ENCODE results near the gene CBX2. TPM values are rescaled to one million over a fixed set of nuclear protein-coding genes. Genes with fewer than 3 reads are reported as not detected.
"Not testable (repeated sequence)": the region's sequence is repeated elsewhere in the genome, so short reads cannot be mapped to it uniquely, and the experiment has no call there.

CBX2 gene
- total and polyA plus RNA-seq, 2 donors (not counting 1 experiment from before 2014, with no cell fraction given), result 0.77 to 0.83 TPM

GRCh38 chr17:79750650-79751545 lies 27.1 kb upstream of the CBX2 start:
- Histone ChIP-seq H3K27me3 (ENCODE audit: control insufficient read depth, insufficient read depth, low read length) (peaks cover 28% of the 10 kb centered on the region), H3K79me2 (ENCODE audit: control insufficient read depth, insufficient read depth, low read length) (no peaks in the 10 kb centered on the region), H3K9me3 (ENCODE audit: control insufficient read depth, insufficient read depth, low read depth, low read length) (no peaks in the 10 kb centered on the region), H4K20me1 (ENCODE audit: control insufficient read depth, extremely low read depth, insufficient read depth, low read length) (no peaks in the 10 kb centered on the region), H2AFZ (ENCODE audit: low read length) (no peak overlapping the region), H3K27ac (ENCODE audit: insufficient read depth, low read length) (no peak overlapping the region), H3K4me2 (ENCODE audit: extremely low read depth, insufficient read depth, low read length) (no peak overlapping the region), H3K4me1 (ENCODE audit: control insufficient read depth, extremely low read depth, insufficient read depth, low read length) (no peaks in the 10 kb centered on the region), H3K9ac (ENCODE audit: insufficient read depth, low read length) (no peak overlapping the region), H3K36me3 (ENCODE audit: control insufficient read depth, insufficient read depth, low read length) (no peaks in the 10 kb centered on the region), H3K4me3 (replicated peaks in 1 of 4; ENCODE audit: control extremely low read depth in 1 of 4, insufficient read depth in 1 of 4, low read depth in 3 of 4, low read length in 4 of 4) (no peak overlapping the region)
- no peak for TF ChIP-seq EZH2 (IDR thresholded peaks at IDR 0.05; ENCODE audit: low read length, missing control alignments)
- TF ChIP-seq, protein P1, sequence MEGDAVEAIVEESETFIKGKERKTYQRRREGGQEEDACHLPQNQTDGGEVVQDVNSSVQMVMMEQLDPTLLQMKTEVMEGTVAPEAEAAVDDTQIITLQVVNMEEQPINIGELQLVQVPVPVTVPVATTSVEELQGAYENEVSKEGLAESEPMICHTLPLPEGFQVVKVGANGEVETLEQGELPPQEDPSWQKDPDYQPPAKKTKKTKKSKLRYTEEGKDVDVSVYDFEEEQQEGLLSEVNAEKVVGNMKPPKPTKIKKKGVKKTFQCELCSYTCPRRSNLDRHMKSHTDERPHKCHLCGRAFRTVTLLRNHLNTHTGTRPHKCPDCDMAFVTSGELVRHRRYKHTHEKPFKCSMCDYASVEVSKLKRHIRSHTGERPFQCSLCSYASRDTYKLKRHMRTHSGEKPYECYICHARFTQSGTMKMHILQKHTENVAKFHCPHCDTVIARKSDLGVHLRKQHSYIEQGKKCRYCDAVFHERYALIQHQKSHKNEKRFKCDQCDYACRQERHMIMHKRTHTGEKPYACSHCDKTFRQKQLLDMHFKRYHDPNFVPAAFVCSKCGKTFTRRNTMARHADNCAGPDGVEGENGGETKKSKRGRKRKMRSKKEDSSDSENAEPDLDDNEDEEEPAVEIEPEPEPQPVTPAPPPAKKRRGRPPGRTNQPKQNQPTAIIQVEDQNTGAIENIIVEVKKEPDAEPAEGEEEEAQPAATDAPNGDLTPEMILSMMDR (conservative IDR thresholded peaks at IDR 0.05 in 1 of 2, IDR thresholded peaks at IDR 0.05 in 1 of 2; ENCODE audit: low read depth in 1 of 2, low read length in 2 of 2), result no peak
- no peak for DNase-seq (ENCODE audit: low read depth in 2 of 2)

DNA sequence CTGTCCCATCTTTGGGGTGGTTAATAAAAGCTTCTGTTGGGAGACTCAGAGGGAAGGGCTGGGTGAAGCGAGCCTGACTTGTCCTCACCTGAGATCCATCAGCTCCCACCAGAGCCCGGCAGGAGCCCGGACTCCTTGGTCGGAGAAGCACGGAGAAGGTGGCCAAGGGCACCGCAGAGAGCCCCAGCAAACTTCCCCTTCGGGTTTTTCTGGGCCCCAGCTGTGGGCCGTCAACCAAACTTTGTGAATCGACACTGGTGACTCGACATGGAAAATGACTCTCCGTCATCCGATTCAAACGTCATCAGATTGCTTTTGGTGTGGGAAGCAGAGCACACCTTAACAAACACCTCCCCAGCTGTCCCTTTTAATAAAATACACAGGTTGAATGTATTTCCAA lies 25.8 kb upstream of the CBX2 start:
- Histone ChIP-seq H3K9me3 (ENCODE audit: control insufficient read depth, insufficient read depth, low read depth, low read length) (no peaks in the 10 kb centered on the region), H3K9ac (ENCODE audit: insufficient read depth, low read length) (no peak overlapping the region), H4K20me1 (ENCODE audit: control insufficient read depth, extremely low read depth, insufficient read depth, low read length) (no peaks in the 10 kb centered on the region), H2AFZ (ENCODE audit: low read length) (no peak overlapping the region), H3K4me2 (ENCODE audit: extremely low read depth, insufficient read depth, low read length) (no peak overlapping the region), H3K4me1 (ENCODE audit: control insufficient read depth, extremely low read depth, insufficient read depth, low read length) (no peaks in the 10 kb centered on the region), H3K27me3 (ENCODE audit: control insufficient read depth, insufficient read depth, low read length) (peaks cover 17% of the 10 kb centered on the region), H3K27ac (ENCODE audit: insufficient read depth, low read length) (no peak overlapping the region), H3K4me3 (replicated peaks in 1 of 4; ENCODE audit: control extremely low read depth in 1 of 4, insufficient read depth in 1 of 4, low read depth in 3 of 4, low read length in 4 of 4) (no peak overlapping the region), H3K36me3 (ENCODE audit: control insufficient read depth, insufficient read depth, low read length) (no peaks in the 10 kb centered on the region), H3K79me2 (ENCODE audit: control insufficient read depth, insufficient read depth, low read length) (no peaks in the 10 kb centered on the region)
- TF ChIP-seq, protein P1 (conservative IDR thresholded peaks at IDR 0.05 in 1 of 2, IDR thresholded peaks at IDR 0.05 in 1 of 2; ENCODE audit: low read depth in 1 of 2, low read length in 2 of 2), result no peak
- TF ChIP-seq EZH2 (IDR thresholded peaks at IDR 0.05; ENCODE audit: low read length, missing control alignments), result no peak
- DNase-seq (ENCODE audit: low read depth in 2 of 2), result no peak

DNA sequence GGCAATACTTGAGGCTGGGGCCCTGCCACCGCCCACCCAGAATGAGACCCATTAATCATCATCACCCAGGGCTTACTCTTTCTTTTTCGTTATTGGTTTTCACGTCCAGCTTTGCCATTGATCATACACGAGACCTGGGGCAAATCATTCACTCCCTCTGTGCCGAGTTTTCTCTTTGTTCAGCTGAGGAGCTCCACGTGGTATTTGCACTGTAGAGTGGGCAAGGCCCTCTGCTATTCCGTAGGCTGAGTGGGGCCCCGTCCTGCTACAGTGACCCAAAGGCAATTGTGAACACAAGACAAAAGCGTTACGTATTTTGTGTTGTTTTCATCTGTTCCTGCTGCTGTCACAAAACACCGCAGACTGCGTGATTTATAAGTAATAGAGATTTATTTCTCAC lies 23.6 kb upstream of the CBX2 start:
- Histone ChIP-seq H2AFZ (ENCODE audit: low read length) (no peak overlapping the region), H3K4me2 (ENCODE audit: extremely low read depth, insufficient read depth, low read length) (no peak overlapping the region), H4K20me1 (ENCODE audit: control insufficient read depth, extremely low read depth, insufficient read depth, low read length) (no peaks in the 10 kb centered on the region), H3K4me1 (ENCODE audit: control insufficient read depth, extremely low read depth, insufficient read depth, low read length) (no peaks in the 10 kb centered on the region), H3K36me3 (ENCODE audit: control insufficient read depth, insufficient read depth, low read length) (no peaks in the 10 kb centered on the region), H3K27ac (ENCODE audit: insufficient read depth, low read length) (no peak overlapping the region), H3K27me3 (ENCODE audit: control insufficient read depth, insufficient read depth, low read length) (peaks cover 2% of the 10 kb centered on the region), H3K79me2 (ENCODE audit: control insufficient read depth, insufficient read depth, low read length) (no peaks in the 10 kb centered on the region), H3K9me3 (ENCODE audit: control insufficient read depth, insufficient read depth, low read depth, low read length) (no peaks in the 10 kb centered on the region), H3K4me3 (replicated peaks in 1 of 4; ENCODE audit: control extremely low read depth in 1 of 4, insufficient read depth in 1 of 4, low read depth in 3 of 4, low read length in 4 of 4) (no peak overlapping the region), H3K9ac (ENCODE audit: insufficient read depth, low read length) (no peak overlapping the region)
- DNase-seq (ENCODE audit: low read depth in 2 of 2), result no peak
- TF ChIP-seq, protein P1 (conservative IDR thresholded peaks at IDR 0.05 in 1 of 2, IDR thresholded peaks at IDR 0.05 in 1 of 2; ENCODE audit: low read depth in 1 of 2, low read length in 2 of 2), result no peak
- TF ChIP-seq EZH2 (IDR thresholded peaks at IDR 0.05; ENCODE audit: low read length, missing control alignments), result no peak

- H2AFZ ChIP-seq (ENCODE audit: low read length); H3K79me2 ChIP-seq (ENCODE audit: control insufficient read depth, insufficient read depth, low read length); H3K4me1 ChIP-seq (ENCODE audit: control insufficient read depth, extremely low read depth, insufficient read depth, low read length); H3K9me3 ChIP-seq (ENCODE audit: control insufficient read depth, insufficient read depth, low read depth, low read length); H3K36me3 ChIP-seq (ENCODE audit: control insufficient read depth, insufficient read depth, low read length); H3K27me3 ChIP-seq (ENCODE audit: control insufficient read depth, insufficient read depth, low read length); H4K20me1 ChIP-seq (ENCODE audit: control insufficient read depth, extremely low read depth, insufficient read depth, low read length); H3K9ac ChIP-seq (ENCODE audit: insufficient read depth, low read length); H3K4me2 ChIP-seq (ENCODE audit: extremely low read depth, insufficient read depth, low read length); DNase-seq (ENCODE audit: low read depth in 2 of 2); H3K27ac ChIP-seq (ENCODE audit: insufficient read depth, low read length); H3K4me3 ChIP-seq (replicated peaks in 1 of 4; ENCODE audit: control extremely low read depth in 1 of 4, insufficient read depth in 1 of 4, low read depth in 3 of 4, low read length in 4 of 4): not testable (repeated sequence)
Observed at GRCh38 chr17:79754903-79755302, 23.0 kb upstream of the CBX2 start.

Data from fibroblast of lung (primary cell).